A673 (cell line): Measurements from ENCODE around the gene TTYH3.

Source experiments
- CTCF ChIP-seq: fragments of 300-800, 200-600 bp; sonication (generic); conservative IDR thresholded peaks from 2 replicates; pipeline ENCODE4 v1.5.1; 2017; ENCODE audit warnings: low read depth, mild to moderate bottlenecking, antibody characterized with exemption, low read length, moderate library complexity, mixed read lengths
- EZH2 ChIP-seq: fragments of 200-600 bp; sonication (generic); IDR thresholded peaks from 2 replicates; pipeline ENCODE4 v1.6.1; 2017; ENCODE audit warnings: borderline replicate concordance, low read depth, mild to moderate bottlenecking, mixed read lengths, antibody characterized with exemption, low read length; ENCODE audit not compliant: poor library complexity, severe bottlenecking

GRCh38 chr7:2621948-2622640 lies 9.7 kb upstream of the TTYH3 start:
- TF ChIP-seq CTCF (no peak), EZH2 (no peak)
